ENCODE measurements around the gene GJB4. TPM values are rescaled to one million over a fixed set of nuclear protein-coding genes. Genes with fewer than 3 reads are reported as not detected.
A peak's percentile ranks its signal among the peaks of the same experiment; 100 is the strongest.

Gene GJB4
- total RNA-seq, 1 donor from 2014 or later: 6.1 TPM

- DNase-seq (ENCODE audit: low spot score): no peak
Observed at GRCh38 chr1:34777519-34778321, 18.2 kb downstream of the GJB4 start.

GRCh38 chr1:34778381-34778780, 18.8 kb downstream of the GJB4 start:
- DNase-seq (ENCODE audit: low spot score): no peak

GRCh38 chr1:34779005-34779404, 19.5 kb downstream of the GJB4 start:
- DNase-seq (ENCODE audit: low spot score): no peak

- DNase-seq (ENCODE audit: low spot score): no peak
Observed at GRCh38 chr1:34779526-34779925, 20.0 kb downstream of the GJB4 start.

GRCh38 chr1:34779962-34780361, 20.4 kb downstream of the GJB4 start:
- no peak for DNase-seq (ENCODE audit: low spot score)

- DNase-seq (ENCODE audit: low spot score): no peak
Observed at GRCh38 chr1:34780528-34780927, 21.0 kb downstream of the GJB4 start.

GRCh38 chr1:34781071-34781843, 21.7 kb downstream of the GJB4 start, which contains the start of gene GJB3:
Gene GJB3 (plus strand): TSS chr1:34781214. CDS start chr1:34784763, 3,549 bp downstream.
- no peak for DNase-seq (ENCODE audit: low spot score)

- DNase-seq (ENCODE audit: low spot score): peak; percentile 58
Observed at GRCh38 chr1:34781844-34782391, 22.4 kb downstream of the GJB4 start.

- DNase-seq (ENCODE audit: low spot score): no peak
Observed at GRCh38 chr1:34784751-34785221, 25.2 kb downstream of the GJB4 start.

- DNase-seq (ENCODE audit: low spot score): no peak
Observed at GRCh38 chr1:34785231-34785874, 25.8 kb downstream of the GJB4 start.

GRCh38 chr1:34785875-34786470, 26.4 kb downstream of the GJB4 start:
- DNase-seq (ENCODE audit: low spot score): no peak

- peak; percentile 87 for DNase-seq (ENCODE audit: low spot score)
Observed at GRCh38 chr1:34786521-34787325, 27.2 kb downstream of the GJB4 start.

- no peak for DNase-seq (ENCODE audit: low spot score)
Observed at GRCh38 chr1:34787461-34788420, 28.2 kb downstream of the GJB4 start.

- no peak for DNase-seq (ENCODE audit: low spot score)
Observed at GRCh38 chr1:34790985-34791384, 31.4 kb downstream of the GJB4 start.

- DNase-seq (ENCODE audit: low spot score): no peak
Observed at GRCh38 chr1:34792424-34792823, 32.9 kb downstream of the GJB4 start.

- no peak for DNase-seq (ENCODE audit: low spot score)
Observed at GRCh38 chr1:34792868-34793727, 33.6 kb downstream of the GJB4 start, which contains the start of gene GJA4. Gene GJA4 (plus strand): TSS chr1:34792999. CDS start chr1:34794214, 1,215 bp downstream.

GRCh38 chr1:34794001-34794789, 34.7 kb downstream of the GJB4 start:
- DNase-seq (ENCODE audit: low spot score): no peak

- no peak for DNase-seq (ENCODE audit: low spot score)
Observed at GRCh38 chr1:34794790-34795180, 35.2 kb downstream of the GJB4 start.
